Subcutaneous abdominal adipose tissue (tissue), 5 donors: ENCODE measurements around the gene SYCE1L.
"Not testable (repeated sequence)": the region's sequence is repeated elsewhere in the genome, so short reads cannot be mapped to it uniquely, and the experiment has no call there.

Experiments used
- H3K27ac ChIP-seq: one replicate; pipeline ENCODE4 v1.7.0; 2013; ENCODE audit warnings: low read depth, mild to moderate bottlenecking, inconsistent platforms, low read length, moderate library complexity
- H3K27me3 ChIP-seq, 5 donors: one replicate each; pipeline ENCODE4 v1.7.0; 2013; ENCODE audit warnings: low read length in 5 of 5, inconsistent platforms in 1 of 5; ENCODE audit not compliant: control insufficient read depth in 5 of 5, insufficient read depth in 4 of 5
- H3K36me3 ChIP-seq, 5 donors: one replicate each; pipeline ENCODE4 v1.7.0; 2013; ENCODE audit warnings: low read length in 5 of 5; ENCODE audit not compliant: control insufficient read depth in 5 of 5, insufficient read depth in 5 of 5
- H3K4me1 ChIP-seq, 5 donors: one replicate each; pipeline ENCODE4 v1.7.0; 2013; ENCODE audit warnings: low read length in 5 of 5, mild to moderate bottlenecking in 3 of 5, moderate library complexity in 1 of 5; ENCODE audit not compliant: control insufficient read depth in 5 of 5, insufficient read depth in 5 of 5
- H3K4me3 ChIP-seq, 5 donors: one replicate each; pipeline ENCODE4 v1.7.0; 2013; ENCODE audit warnings: low read length in 5 of 5, low read depth in 1 of 5
- H3K9ac ChIP-seq, 5 donors: one replicate each; pipeline ENCODE4 v1.7.0; 2013; ENCODE audit warnings: low read length in 5 of 5, mild to moderate bottlenecking in 4 of 5, moderate library complexity in 3 of 5
- H3K9me3 ChIP-seq, 5 donors: one replicate each; pipeline ENCODE4 v1.7.0; 2013; ENCODE audit warnings: low read length in 5 of 5; ENCODE audit not compliant: control insufficient read depth in 5 of 5
- donor health status: healthy.
- donor health status: healthy.
- donor health status: healthy.
- donor health status: healthy.
- donor health status: healthy.

The SYCE1L gene, protein sequence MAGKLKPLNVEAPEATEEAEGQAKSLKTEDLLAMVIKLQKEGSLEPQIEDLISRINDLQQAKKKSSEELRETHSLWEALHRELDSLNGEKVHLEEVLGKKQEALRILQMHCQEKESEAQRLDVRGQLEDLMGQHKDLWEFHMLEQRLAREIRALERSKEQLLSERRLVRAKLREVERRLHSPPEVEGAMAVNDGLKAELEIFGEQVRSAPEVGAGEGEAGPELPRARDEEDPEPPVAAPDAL

DNA sequence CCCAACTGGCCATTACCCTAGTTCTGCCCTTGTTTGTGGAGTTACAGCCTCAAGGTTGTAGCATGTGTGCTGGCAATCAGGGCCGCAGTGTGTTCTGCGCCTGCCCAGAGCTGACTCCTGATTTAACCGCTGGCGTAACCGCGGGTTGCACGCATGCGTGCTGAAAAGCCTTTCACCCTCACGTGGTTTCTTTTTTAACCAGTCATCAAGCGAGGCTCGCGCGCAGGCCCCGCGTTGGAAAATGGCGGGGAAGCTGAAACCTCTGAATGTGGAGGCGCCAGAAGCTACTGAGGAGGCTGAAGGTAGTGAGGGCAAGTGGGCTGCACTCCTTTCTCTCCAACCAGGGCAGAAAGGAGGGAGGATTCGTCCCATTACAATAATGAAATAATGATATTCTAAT is at the start of gene SYCE1L:
SYCE1L (plus strand) TSS at position 198 of the 400 bp plus-strand sequence; CDS start at position 242, 44 bp downstream.
- H3K4me1 ChIP-seq, result no peaks in the 10 kb centered on the region
- H3K4me3 ChIP-seq, result no peak within 1 kb of the TSS
- H3K27me3 ChIP-seq, result no peaks in the 10 kb centered on the region
- no peak within 1 kb of the TSS for H3K9ac ChIP-seq
- no peaks in the 10 kb centered on the region for H3K9me3 ChIP-seq
- peaks cover 4 to 61% (median 47%) of the 10 kb centered on the region in 5 donors for H3K36me3 ChIP-seq
- H3K27ac ChIP-seq, result no peak within 1 kb of the TSS

DNA sequence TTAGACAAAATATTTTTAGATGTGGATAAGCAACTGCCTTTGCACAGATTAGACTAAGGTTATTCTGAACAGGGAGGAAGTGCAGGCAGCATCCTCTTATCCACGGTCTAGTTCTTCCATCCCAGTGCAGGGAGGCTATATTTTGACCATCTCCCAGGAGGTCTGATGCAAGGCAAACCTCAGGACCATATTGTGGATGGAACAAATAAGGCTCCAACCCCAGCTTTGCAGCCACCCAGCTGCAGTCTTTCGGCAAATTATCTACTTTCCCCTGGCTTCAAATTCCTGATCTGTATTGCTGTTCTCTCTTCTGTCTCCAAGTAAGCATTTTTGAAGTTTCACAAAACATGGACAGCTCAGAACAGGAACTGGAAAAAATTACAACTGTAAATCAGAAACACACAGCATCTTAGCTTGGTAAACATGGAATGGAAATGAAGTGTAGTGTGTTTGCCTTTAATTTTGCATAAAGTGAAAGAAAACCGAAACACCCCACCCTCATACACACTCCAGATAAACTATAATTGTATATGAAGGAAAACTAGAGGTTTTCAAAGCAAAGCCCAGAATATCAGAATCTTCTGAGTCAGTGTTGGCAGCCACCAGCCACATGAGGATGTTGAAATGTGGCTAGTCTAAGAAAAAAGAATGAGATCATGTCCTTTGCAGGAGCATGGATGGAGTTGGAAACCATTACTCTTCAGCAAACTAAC is 41.7 kb upstream of the SYCE1L start:
- H3K9me3 ChIP-seq, result no peaks in the 10 kb centered on the region
- no peak overlapping the region for H3K9ac ChIP-seq

DNA sequence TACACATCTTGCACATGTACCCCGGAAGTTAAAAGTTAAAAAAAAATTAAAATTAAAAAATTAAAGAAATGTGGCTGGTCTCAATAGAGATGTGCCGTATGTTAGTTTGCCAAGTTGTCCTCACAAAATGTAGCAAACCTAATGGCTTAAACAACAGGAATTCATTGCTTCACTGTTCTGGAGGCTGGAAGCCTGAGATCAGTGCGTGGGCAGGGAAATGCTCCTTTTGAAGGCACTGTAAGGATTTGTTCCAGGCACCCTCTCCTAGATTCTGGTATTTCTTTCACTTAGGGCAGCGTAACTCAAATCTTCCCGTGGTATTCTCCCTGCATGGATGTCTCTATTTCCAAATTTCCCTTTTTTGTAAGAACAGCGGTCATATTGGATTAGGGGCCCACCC is 40.9 kb upstream of the SYCE1L start:
- H3K27ac ChIP-seq, result no peak overlapping the region

More for the DNA sequence above, 41.7 kb upstream of the SYCE1L start:
- peaks cover 0 to 3% (median 0%) of the 10 kb centered on the region in 5 donors for H3K27me3 ChIP-seq
- H3K4me1 ChIP-seq, result peaks cover 0 to 3% (median 0%) of the 10 kb centered on the region in 5 donors
- H3K27ac ChIP-seq, result no peak overlapping the region
- H3K4me3 ChIP-seq, result no peak overlapping the region
- H3K36me3 ChIP-seq, result no peaks in the 10 kb centered on the region

DNA sequence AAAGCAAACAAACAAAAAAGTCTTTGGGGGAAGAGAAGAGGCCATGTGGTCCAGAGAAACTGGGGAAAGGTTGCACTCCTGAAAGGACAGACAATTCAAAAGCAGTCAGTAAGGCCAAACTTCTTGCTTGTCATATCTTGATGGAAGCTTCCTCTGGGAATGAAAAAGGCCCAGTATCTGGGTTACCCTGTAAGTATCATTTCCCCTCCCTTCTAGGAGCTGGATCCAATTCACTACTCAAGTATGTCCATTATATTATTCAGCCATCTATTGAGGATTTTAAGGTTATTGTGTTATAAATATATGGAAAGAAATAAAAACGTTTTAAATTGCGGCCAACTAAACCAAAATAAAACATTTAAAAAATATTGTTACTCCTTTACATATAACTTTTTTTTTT is 34.2 kb upstream of the SYCE1L start:
- no peak overlapping the region for H3K27ac ChIP-seq
- H3K9me3 ChIP-seq, result no peaks in the 10 kb centered on the region
- no peak overlapping the region for H3K4me3 ChIP-seq
- H3K9ac ChIP-seq, result no peak overlapping the region
- peaks cover 0 to 9% (median 3%) of the 10 kb centered on the region in 5 donors for H3K27me3 ChIP-seq
- H3K4me1 ChIP-seq, result no peaks in the 10 kb centered on the region
- no peaks in the 10 kb centered on the region for H3K36me3 ChIP-seq

More for the DNA sequence above, 40.9 kb upstream of the SYCE1L start:
- Histone ChIP-seq H3K4me1 (peaks cover 0 to 3% (median 0%) of the 10 kb centered on the region in 5 donors), H3K27me3 (peaks cover 0 to 3% (median 0%) of the 10 kb centered on the region in 5 donors), H3K36me3 (no peaks in the 10 kb centered on the region), H3K9me3 (no peaks in the 10 kb centered on the region), H3K4me3 (no peak overlapping the region), H3K9ac (no peak overlapping the region)

DNA sequence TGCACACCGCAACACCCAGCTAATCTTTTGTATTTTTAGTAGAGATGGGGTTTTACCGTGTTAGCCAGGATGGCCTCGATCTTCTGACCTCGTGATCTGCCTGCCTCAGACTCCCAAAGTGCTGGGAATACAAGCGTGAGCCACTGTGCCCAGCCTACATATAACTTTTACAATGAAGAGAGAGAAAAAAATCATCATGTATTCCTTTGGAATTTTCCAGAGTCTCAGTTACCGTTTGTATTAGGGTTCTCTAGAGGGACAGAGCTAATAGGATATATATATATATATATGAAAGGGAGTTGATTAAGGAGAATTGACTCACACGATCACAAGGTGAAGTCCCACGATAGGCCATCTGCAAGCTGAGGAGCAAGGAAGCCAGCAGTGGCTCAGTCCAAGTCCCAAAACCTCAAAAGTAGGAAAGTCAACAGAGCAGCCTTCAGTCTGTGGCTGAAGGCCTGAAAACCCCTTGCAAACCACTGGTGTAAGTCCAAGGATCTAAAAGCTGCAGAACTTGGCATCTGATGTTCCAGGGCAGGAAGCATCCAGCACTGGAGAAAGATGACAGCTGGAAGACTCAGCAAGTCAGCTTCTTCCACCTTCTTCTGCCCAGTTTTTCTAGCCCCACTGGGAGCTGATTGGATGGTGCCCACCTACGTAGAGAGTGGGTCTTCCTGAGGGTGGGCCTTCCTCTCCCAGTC is 33.5 kb upstream of the SYCE1L start:
- H3K36me3 ChIP-seq, H3K27ac ChIP-seq, H3K4me1 ChIP-seq, H3K9ac ChIP-seq, H3K4me3 ChIP-seq, H3K27me3 ChIP-seq, H3K9me3 ChIP-seq: not testable (repeated sequence)

DNA sequence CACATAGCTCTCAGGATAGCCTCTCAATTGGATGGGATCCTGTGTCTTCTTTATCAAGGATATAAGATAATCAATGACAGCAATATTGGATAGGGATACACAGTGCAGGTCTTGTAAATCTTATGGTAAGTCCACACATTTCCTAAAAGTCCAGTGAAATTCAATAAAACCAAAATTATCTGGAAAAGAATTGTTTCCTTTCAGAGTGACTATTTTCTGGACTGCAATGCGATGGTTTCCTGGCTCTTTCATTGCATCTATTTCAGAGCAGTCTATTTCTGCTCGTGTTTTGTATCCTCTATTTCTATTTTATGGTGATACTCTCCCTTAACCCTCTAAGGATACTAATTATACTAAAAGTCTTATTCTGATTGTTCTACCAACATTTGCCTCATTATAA is 32.5 kb upstream of the SYCE1L start:
- Histone ChIP-seq H3K9ac (no peak overlapping the region), H3K27me3 (peaks cover 0 to 9% (median 4%) of the 10 kb centered on the region in 5 donors), H3K4me1 (no peaks in the 10 kb centered on the region), H3K36me3 (no peaks in the 10 kb centered on the region), H3K9me3 (no peaks in the 10 kb centered on the region), H3K27ac (no peak overlapping the region), H3K4me3 (no peak overlapping the region)

DNA sequence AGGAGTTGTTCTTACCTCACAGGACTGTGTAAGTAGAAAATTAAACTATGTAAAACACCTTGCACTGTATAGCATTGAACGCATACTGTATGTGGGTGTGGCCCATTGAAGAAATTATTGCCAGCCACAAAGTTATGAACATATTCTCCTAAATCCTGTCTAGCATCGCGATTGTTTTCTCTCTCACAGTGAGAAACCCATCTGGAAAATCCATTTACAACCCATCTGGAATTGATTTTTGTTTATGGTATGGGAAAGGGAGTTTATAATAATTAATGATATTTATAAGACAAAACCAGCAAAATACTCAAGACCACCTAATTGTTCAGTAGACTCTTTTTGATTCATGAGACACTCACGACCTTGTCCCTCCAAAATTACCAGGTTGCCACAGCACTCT is 30.3 kb upstream of the SYCE1L start:
- Histone ChIP-seq H3K9ac (no peak overlapping the region), H3K36me3 (no peaks in the 10 kb centered on the region), H3K9me3 (no peaks in the 10 kb centered on the region), H3K27ac (no peak overlapping the region), H3K4me1 (peaks cover 0 to 12% (median 0%) of the 10 kb centered on the region in 5 donors), H3K4me3 (no peak overlapping the region), H3K27me3 (peaks cover 0 to 9% (median 4%) of the 10 kb centered on the region in 5 donors)

DNA sequence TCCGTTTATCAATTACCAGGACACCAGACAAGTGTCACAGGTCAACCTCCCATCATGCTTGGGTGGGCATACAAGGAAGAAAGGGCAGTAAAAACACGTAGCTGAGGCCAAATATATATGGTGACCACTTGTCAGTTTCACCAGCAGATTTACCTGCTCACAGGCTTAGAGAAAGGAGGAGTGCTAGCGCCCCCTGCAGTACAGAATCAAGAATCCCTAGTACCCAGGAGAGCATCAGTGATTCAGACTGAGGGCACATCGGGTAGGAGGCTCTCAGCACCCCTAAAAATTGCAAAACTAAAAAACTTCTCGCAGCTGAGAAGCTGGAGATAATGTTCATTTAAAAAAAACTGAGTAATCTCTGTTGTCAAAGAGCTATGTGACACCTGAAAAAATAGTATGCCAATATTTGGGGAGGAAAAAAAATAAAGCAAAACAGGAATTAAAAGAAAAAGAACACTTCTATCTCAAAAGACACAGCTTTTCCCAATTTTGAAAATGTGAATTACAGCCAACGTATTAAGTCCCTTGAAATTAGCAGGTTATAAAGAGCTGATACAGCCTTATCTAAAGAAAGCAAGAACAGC is 29.5 kb upstream of the SYCE1L start:
- Histone ChIP-seq H3K27me3 (peaks cover 0 to 9% (median 4%) of the 10 kb centered on the region in 5 donors), H3K36me3 (no peaks in the 10 kb centered on the region), H3K9me3 (no peaks in the 10 kb centered on the region), H3K9ac (no peak overlapping the region), H3K4me1 (peaks cover 0 to 12% (median 0%) of the 10 kb centered on the region in 5 donors), H3K4me3 (no peak overlapping the region), H3K27ac (no peak overlapping the region)

DNA sequence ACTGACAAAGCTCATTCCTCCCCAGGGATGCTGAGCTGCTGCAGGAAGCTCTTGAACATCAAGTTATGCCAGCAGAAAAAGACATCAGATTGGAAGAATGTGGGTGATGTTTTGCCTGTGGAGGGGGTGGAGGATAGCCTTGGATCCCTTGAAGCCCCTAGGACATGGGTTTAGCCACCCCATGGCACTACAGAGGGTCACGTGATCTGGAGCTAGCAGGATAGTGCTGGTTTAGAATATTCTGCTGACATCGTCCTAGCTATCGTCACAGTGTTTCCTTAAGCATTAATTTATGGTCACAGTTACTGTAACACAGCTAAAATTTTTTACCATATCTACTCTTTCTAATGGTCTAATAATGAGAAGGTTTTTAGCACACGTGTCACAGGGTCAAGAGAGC is 28.4 kb upstream of the SYCE1L start:
- H3K9ac ChIP-seq, result no peak overlapping the region
- no peak overlapping the region for H3K27ac ChIP-seq
- H3K36me3 ChIP-seq, result no peaks in the 10 kb centered on the region
- H3K27me3 ChIP-seq, result peaks cover 0 to 9% (median 4%) of the 10 kb centered on the region in 5 donors
- peaks cover 0 to 12% (median 0%) of the 10 kb centered on the region in 5 donors for H3K4me1 ChIP-seq
- H3K9me3 ChIP-seq, result no peaks in the 10 kb centered on the region
- no peak overlapping the region for H3K4me3 ChIP-seq
